ENCODE data around the gene CNPY3.

DNA sequence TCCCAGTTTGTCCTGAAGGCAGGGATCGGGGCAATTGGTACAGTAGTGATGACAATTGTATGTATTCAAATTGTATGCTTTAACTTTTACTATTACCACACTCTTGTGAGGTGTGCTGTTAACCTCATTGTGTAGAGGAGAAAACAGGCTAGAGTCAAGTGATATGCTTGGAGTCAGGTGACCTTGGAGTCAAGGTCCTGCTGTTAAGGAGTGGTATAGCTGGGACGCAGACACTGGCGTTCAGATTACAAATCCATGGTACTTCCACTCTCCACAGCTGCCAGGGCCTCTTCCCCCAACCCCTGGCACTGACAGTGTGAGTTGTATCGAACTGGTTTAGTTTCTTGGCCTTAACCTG lies 10.5 kb downstream of the CNPY3 start:
- TF ChIP-seq, protein P1, sequence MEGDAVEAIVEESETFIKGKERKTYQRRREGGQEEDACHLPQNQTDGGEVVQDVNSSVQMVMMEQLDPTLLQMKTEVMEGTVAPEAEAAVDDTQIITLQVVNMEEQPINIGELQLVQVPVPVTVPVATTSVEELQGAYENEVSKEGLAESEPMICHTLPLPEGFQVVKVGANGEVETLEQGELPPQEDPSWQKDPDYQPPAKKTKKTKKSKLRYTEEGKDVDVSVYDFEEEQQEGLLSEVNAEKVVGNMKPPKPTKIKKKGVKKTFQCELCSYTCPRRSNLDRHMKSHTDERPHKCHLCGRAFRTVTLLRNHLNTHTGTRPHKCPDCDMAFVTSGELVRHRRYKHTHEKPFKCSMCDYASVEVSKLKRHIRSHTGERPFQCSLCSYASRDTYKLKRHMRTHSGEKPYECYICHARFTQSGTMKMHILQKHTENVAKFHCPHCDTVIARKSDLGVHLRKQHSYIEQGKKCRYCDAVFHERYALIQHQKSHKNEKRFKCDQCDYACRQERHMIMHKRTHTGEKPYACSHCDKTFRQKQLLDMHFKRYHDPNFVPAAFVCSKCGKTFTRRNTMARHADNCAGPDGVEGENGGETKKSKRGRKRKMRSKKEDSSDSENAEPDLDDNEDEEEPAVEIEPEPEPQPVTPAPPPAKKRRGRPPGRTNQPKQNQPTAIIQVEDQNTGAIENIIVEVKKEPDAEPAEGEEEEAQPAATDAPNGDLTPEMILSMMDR (IDR thresholded peaks at IDR 0.05), result no peak
- TF ChIP-seq POLR2AphosphoS5 (IDR thresholded peaks at IDR 0.05) (no peak), EP300 (IDR thresholded peaks at IDR 0.05) (no peak)

Measured in upper lobe of left lung (tissue), 4 donors.